Right cardiac atrium (tissue), 5 donors: ENCODE results near the gene PIGU. TPM values are rescaled to one million over a fixed set of nuclear protein-coding genes. Genes with fewer than 3 reads are reported as not detected.
"Not testable (repeated sequence)": the region's sequence is repeated elsewhere in the genome, so short reads cannot be mapped to it uniquely, and the experiment has no call there.

ENCODE experiments used
- ATAC-seq, 2 donors: fragments of 200-7000 bp; cut with Tn5 transposase; one replicate each; pipeline versions ENCODE4 v1.8.0 to v1.9.1; 2020; ENCODE audit warnings: moderate library complexity in 2 of 2, mild to moderate bottlenecking in 1 of 2
- DNase-seq, 3 donors: peaks; one replicate each; pipeline ENCODE4 v3.0.0-alpha.2; 2020
- H3K27ac ChIP-seq: one replicate; pipeline ENCODE4 v1.5.1; 2013; ENCODE audit warnings: mild to moderate bottlenecking, low read length, control low read depth, moderate library complexity
- H3K27me3 ChIP-seq: one replicate; pipeline ENCODE4 v1.6.1; 2013; ENCODE audit not compliant: control insufficient read depth, insufficient read depth
- H3K4me1 ChIP-seq: one replicate; pipeline ENCODE4 v1.6.1; 2013; ENCODE audit warnings: low read length; ENCODE audit not compliant: control insufficient read depth, insufficient read depth
- H3K4me3 ChIP-seq: one replicate; pipeline ENCODE4 v1.5.1; 2013; ENCODE audit warnings: low read length, control low read depth
- H3K9me3 ChIP-seq: one replicate; pipeline ENCODE4 v1.6.1; 2013; ENCODE audit warnings: low read length; ENCODE audit not compliant: control insufficient read depth
- WGBS: extraction: QIAGEN DNeasy Blood & Tissue Kit; methylation state at CpG from one replicate; pipeline ENCODE4 v1.1.7; 2013; 5-methylcytosine and 5-hydroxymethylcytosine counted together
- intact Hi-C, 4 donors: fragments of 100-400 bp; cut with DNase I; formaldehyde crosslinking; loops; one replicate each; pipeline versions ENCODE4 v1.11.0 to v1.14.0; 2022 to 2023
- polyA plus RNA-seq: library from polyadenylated mRNA; stranded (reverse); fragments of 200-250 nt; gene quantifications from one replicate; pipeline ENCODE4 v1.2.3, GENCODE V29; 2013
- total RNA-seq, 4 donors: library from RNA; stranded (reverse); fragmentation: NEBNext Ultra II Directional; extraction: Animal tissue kit (Norgen Biotek cat#: 25700); gene quantifications; one replicate each; pipeline ENCODE4 v1.2.1, GENCODE V29; 2021
- donor health status: healthy with polysubstance abuse.
- donor health status: DM: no; HTN: yes; CAD: no.
- donor health status: DM: no; HTN: no; CAD: no.
- donor health status: DM: no; HTN: yes; CAD: no; lungs with severe emphysema.
- donor health status: DM: yes; HTN: yes; CAD: no.

PIGU gene
- total and polyA plus RNA-seq, 5 donors = 11.6 to 18.9 (median 14.2) TPM

GRCh38 chr20:34522969-34523871 lies 153.7 kb downstream of the PIGU start:
- H3K9me3 ChIP-seq = no peaks in the 10 kb centered on the region
- peak in 1 of 2 donors; percentile 30 for ATAC-seq
- DNase-seq = no peak
- H3K27ac ChIP-seq = peak overlapping the region; percentile 81
- no peaks in the 10 kb centered on the region for H3K27me3 ChIP-seq
- intact Hi-C loops = loop anchor here in 1 of 4 donors (10.0 kb wide), 1 partner anchor 208 kb away; no protein-coding TSS in a partner anchor
- peaks cover 6% of the 10 kb centered on the region for H3K4me1 ChIP-seq
- 53% methylated on average over 17 of the region's 17 CpGs for WGBS
- H3K4me3 ChIP-seq = no peak overlapping the region

- H3K4me1 ChIP-seq, H3K27me3 ChIP-seq, DNase-seq, H3K9me3 ChIP-seq, ATAC-seq, H3K27ac ChIP-seq, H3K4me3 ChIP-seq: not testable (repeated sequence)
- intact Hi-C loops = loop anchor here in 1 of 4 donors (10.0 kb wide), 1 partner anchor 205 kb away; no protein-coding TSS in a partner anchor
- WGBS = 85% methylated on average over 10 of the region's 10 CpGs
Measured at GRCh38 chr20:34519841-34520240, 157.1 kb downstream of the PIGU start.

GRCh38 chr20:34518863-34519262 lies 158.0 kb downstream of the PIGU start:
- DNase-seq, intact Hi-C loops, H3K4me1 ChIP-seq: not testable (repeated sequence)

GRCh38 chr20:34517114-34517505 lies 159.8 kb downstream of the PIGU start:
- Histone ChIP-seq H3K27me3 (no peaks in the 10 kb centered on the region), H3K4me3 (peak overlapping the region; percentile 83), H3K4me1 (peaks cover 4% of the 10 kb centered on the region), H3K27ac (peak overlapping the region; percentile 96), H3K9me3 (no peaks in the 10 kb centered on the region)
- ATAC-seq (no peak), DNase-seq (no peak)
- WGBS = 1% methylated on average over 3 of the region's 3 CpGs
- intact Hi-C loops = no loop called here

More at GRCh38 chr20:34518863-34519262, 158.0 kb downstream of the PIGU start:
- not testable (repeated sequence) for H3K27ac ChIP-seq, ATAC-seq, H3K27me3 ChIP-seq, H3K9me3 ChIP-seq, H3K4me3 ChIP-seq
- 94% methylated on average over 7 of the region's 7 CpGs for WGBS

DNA sequence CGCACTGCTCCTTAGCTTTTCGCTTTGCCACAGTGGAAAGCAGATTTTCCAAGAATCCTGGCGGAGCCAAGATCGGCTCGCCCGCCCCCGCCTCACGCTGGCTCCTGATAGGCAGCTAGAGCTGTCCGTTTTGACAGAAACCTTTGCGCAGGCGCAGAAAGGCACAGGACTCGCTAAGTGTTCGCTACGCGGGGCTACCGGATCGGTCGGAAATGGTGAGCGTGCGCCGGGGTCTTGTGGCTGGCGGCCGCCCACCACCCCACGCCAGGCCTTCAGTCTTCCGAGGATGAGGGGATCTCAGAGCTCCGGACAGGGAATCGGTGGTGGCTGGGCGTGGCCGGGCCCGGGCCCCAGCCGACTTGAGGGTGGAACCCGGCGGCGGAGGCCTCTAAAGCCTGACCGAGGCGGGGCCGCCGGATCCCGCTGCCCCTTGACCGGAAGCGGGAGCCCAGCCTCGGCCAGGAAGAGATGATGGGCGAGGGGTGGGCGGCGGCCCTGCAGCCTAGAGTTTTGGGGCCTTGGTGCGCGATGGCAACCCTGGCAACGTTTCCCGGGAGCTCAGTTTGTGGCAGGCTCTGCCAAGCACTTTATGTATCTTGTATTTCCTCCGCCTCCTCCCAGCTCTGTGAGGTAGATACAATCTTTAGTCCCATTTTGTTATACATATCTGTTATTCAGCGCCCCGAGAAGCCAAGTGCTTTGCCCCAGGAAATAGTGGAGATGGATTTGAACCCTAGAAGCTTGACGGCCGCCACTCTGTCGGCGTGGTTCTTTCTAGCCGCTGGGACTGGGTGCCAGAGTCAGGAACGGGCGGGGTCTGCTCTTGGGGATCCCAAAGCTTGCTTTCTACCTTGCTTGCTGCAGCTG lies 160.4 kb downstream of the PIGU start, which contains the start of gene DYNLRB1:
Gene DYNLRB1 (plus strand): TSS at position 176 of the 867 bp plus-strand sequence. CDS start 37 bp downstream, at position 213.
- under 1% methylated on average over 59 of the region's 59 CpGs for WGBS

DNA sequence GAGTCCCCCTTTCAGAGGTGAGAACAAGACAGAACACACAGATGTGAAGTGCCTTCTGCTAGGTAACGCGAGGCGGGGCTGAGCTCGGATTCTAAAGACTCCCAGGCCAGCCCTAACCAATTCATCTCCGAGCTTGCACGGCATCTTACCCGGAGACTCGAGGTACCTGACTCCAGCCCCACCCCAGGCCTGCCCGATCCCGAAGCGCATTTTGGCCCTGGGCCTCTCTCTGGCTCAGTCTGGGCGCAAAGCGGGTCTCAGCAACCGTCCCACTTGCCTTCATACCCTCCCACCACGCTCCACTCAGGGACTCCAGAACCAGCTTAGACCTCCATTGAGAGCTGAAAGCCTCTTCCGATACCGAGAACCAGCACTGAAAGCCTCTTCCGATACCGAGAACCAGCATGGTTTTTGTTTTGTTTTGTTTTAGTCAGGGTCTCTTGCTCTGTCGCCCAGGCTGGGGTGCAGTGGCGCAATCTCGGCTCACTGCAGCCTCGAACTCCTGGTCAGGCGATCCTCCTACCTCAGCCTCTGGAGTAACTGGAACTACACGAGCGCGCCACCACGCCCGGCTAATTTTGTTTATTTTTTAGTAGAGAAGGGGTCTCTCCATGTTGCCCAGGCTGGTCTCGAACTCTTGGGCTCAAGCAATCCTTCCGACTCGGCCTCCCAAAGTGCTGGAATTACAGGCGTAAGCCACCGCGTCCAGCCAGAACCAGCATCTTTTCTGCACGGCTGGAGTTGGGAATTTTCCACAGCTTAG lies 161.2 kb downstream of the PIGU start:
- 5% methylated on average over 36 of the region's 36 CpGs for WGBS
- Histone ChIP-seq H3K27ac (peak overlapping the region; percentile 96), H3K27me3 (no peaks in the 10 kb centered on the region), H3K9me3 (no peaks in the 10 kb centered on the region), H3K4me1 (peaks cover 5% of the 10 kb centered on the region), H3K4me3 (peak overlapping the region; percentile 83)
- ATAC-seq = peak; percentile 33 to 52
- intact Hi-C loops = no loop called here
- peak in 2 of 3 donors; percentile 35 to 63 for DNase-seq

More for the DNA sequence above, 160.4 kb downstream of the PIGU start, which contains the start of gene DYNLRB1:
- ATAC-seq (peak; percentile 96), DNase-seq (peak; percentile 98)
- H3K4me1 ChIP-seq = peaks cover 5% of the 10 kb centered on the region
- intact Hi-C loops = no loop called here
- peak within 1 kb of the TSS; percentile 96 for H3K27ac ChIP-seq
- peak within 1 kb of the TSS; percentile 83 for H3K4me3 ChIP-seq
- H3K9me3 ChIP-seq = no peaks in the 10 kb centered on the region
- no peaks in the 10 kb centered on the region for H3K27me3 ChIP-seq

DNA sequence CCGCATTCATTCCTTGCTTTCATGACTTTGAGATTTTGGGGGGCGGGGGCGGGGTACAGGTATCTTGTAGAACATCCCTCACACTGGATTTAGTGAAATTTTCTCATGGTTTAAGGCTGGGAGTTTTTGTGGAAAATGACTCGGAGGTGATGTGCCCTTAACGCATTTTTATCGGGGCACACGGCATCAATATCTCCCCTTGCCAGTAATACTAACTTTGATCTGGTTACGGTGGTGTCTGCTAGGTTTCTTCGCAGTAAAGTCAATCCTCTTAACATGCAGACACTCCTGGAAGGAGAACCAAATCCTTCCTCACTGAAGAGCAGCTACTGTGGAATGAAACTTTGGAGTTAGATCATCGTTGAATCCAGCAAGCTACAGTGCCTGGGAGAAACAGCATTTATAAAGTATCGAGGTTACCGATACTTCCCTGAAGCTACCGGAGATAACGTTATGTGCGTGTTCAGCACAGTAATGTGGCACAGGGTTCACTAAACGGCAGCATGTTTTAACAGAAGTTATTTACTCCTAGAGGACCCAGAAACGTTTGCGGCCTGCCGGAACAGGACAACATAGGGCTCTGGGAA lies 161.9 kb downstream of the PIGU start:
- intact Hi-C loops = no loop called here
- Histone ChIP-seq H3K4me1 (peaks cover 5% of the 10 kb centered on the region), H3K27me3 (no peaks in the 10 kb centered on the region), H3K27ac (peak overlapping the region; percentile 96), H3K4me3 (peak overlapping the region; percentile 83), H3K9me3 (no peaks in the 10 kb centered on the region)
- WGBS = 36% methylated on average over 19 of the region's 19 CpGs
- no peak for ATAC-seq
- DNase-seq = no peak

DNA sequence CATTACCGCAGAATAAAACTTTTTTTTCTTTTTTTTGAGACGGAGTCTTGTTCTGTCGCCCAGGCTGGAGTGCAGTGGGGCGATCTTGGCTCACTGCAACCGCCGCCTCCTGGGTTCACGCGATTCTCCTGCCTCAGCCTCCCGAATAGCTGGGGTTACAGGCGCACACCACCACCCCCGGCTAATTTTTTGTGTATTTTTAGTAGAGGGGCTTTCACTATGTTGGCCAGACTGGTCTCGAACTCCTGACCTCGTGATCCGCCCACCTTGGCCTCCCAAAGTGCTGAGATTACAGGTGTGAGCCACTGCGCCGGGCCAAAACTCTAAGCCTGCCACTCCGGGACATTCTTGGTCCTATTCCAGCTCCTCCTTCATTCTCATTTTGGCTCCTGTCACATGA lies 162.9 kb downstream of the PIGU start:
- H3K27ac ChIP-seq = peak overlapping the region; percentile 25
- DNase-seq, H3K9me3 ChIP-seq, H3K4me1 ChIP-seq, intact Hi-C loops, ATAC-seq, H3K27me3 ChIP-seq, H3K4me3 ChIP-seq: not testable (repeated sequence)
- WGBS = 85% methylated on average over 17 of the region's 17 CpGs

GRCh38 chr20:34512955-34513419 lies 163.9 kb downstream of the PIGU start:
- H3K27me3 ChIP-seq = no peaks in the 10 kb centered on the region
- H3K27ac ChIP-seq = no peak overlapping the region
- no peak for ATAC-seq
- no peak for DNase-seq
- intact Hi-C loops = no loop called here
- H3K4me3 ChIP-seq = no peak overlapping the region
- H3K9me3 ChIP-seq = no peaks in the 10 kb centered on the region
- peaks cover 5% of the 10 kb centered on the region for H3K4me1 ChIP-seq
